Heart right ventricle (tissue), 16 donors: ENCODE data around the gene SLC4A2. TPM values are rescaled to one million over a fixed set of nuclear protein-coding genes. Genes with fewer than 3 reads are reported as not detected.
A peak's percentile ranks its signal among the peaks of the same experiment; 100 is the strongest.

Experiments
- ATAC-seq, 8 donors: fragments of 200-7000 bp; cut with Tn5 transposase; one replicate each; pipeline ENCODE4 v1.9.1; 2020; ENCODE audit warnings: mild to moderate bottlenecking in 8 of 8, moderate library complexity in 8 of 8, moderate number of reproducible peaks in 1 of 8
- DNase-seq, 2 donors: peaks; one replicate each; pipeline ENCODE4 v3.0.0-alpha.2; 2020
- H3K27ac ChIP-seq, 10 donors: fragments of 200-600 bp; sonication (generic) in 2 of 10; one replicate each; pipeline versions ENCODE4 v1.5.0 to v1.8.0; 2020 to 2022; ENCODE audit warnings: mild to moderate bottlenecking in 3 of 10
- H3K27me3 ChIP-seq, 7 donors: fragments of 200-600 bp; one replicate each; pipeline ENCODE4 v1.8.0; 2021 to 2022; ENCODE audit warnings: mild to moderate bottlenecking in 2 of 7
- H3K36me3 ChIP-seq, 9 donors: fragments of 200-600 bp; sonication (generic) in 1 of 9; one replicate each; pipeline versions ENCODE4 v1.5.0 to v1.8.0; 2020 to 2022; ENCODE audit warnings: mild to moderate bottlenecking in 2 of 9
- H3K4me1 ChIP-seq, 9 donors: fragments of 200-600 bp; sonication (generic) in 1 of 9; one replicate each; pipeline versions ENCODE4 v1.5.0 to v1.8.0; 2020 to 2022; ENCODE audit warnings: mild to moderate bottlenecking in 4 of 9
- H3K4me3 ChIP-seq, 10 donors: fragments of 200-600 bp; sonication (generic) in 2 of 10; one replicate each; pipeline versions ENCODE4 v1.5.0 to v1.8.0; 2020 to 2022; ENCODE audit warnings: mild to moderate bottlenecking in 7 of 10, moderate library complexity in 2 of 10
- H3K9me3 ChIP-seq, 11 donors: fragments of 200-600 bp in 10 of 11; sonication (generic) in 2 of 11; one replicate each; pipeline versions ENCODE4 v1.5.0 to v1.8.0; 2013 to 2022; ENCODE audit warnings: mild to moderate bottlenecking in 2 of 11, control low read depth in 1 of 11, moderate library complexity in 1 of 11
- WGBS, 2 donors: extraction: QIAGEN DNeasy Blood & Tissue Kit; methylation state at CpG; one replicate each; pipeline ENCODE4 v1.1.7; 2013; ENCODE audit warnings: inconsistent platforms in 1 of 2; 5-methylcytosine and 5-hydroxymethylcytosine counted together
- intact Hi-C, 10 donors: fragments of 100-400 bp; cut with DNase I; formaldehyde crosslinking; loops; one replicate each; pipeline versions ENCODE4 v1.11.1 to v1.14.2; 2022
- polyA plus RNA-seq, 2 donors: library from polyadenylated mRNA; stranded (reverse); fragments of 200-250 nt; gene quantifications; one replicate each; pipeline ENCODE4 v1.2.3, GENCODE V29; 2013
- total RNA-seq, 10 donors: library from RNA; stranded (reverse); fragmentation: NEBNext Ultra II Directional in 3 of 10; extraction: Animal tissue kit (Norgen Biotek cat#: 25700) in 3 of 10; gene quantifications; one replicate each; pipeline versions ENCODE4 v1.2.1 to v1.2.4, GENCODE V29; 2021 to 2023
- TF ChIP-seq, protein P1 (sequence below), 9 donors: fragments of 200-600 bp; sonication (generic) in 2 of 9; IDR thresholded peaks; one replicate each; pipeline versions ENCODE4 v1.5.0 to v1.8.0; 2021 to 2022; ENCODE audit warnings: antibody characterized with exemption in 9 of 9, mild to moderate bottlenecking in 5 of 9, moderate library complexity in 1 of 9
- donor health status: Arrhythmogenic right ventricular cardiomyopathy.
- donor health status: ischemic (EF 13 %, LVEDD 7.1; RV severe dilation, severe dysfunction).
- donor health status: healthy with polysubstance abuse.
- donor health status: DM: no; HTN: yes; CAD: no.
- donor health status: DM: no; HTN: no; CAD: no.
- donor health status: ischemic (EF 25% LVEDD 6.9; RV normal size, moderate dysfunction).
- donor health status: ischemic (EF 25% LVEDD 5.7; RV mildly dilated, moderate dysfunction).
- donor health status: healthy.
- donor health status: DM: yes; HTN: yes; CAD: no.
- donor health status: Ischemic cardiomyopathy.
- donor health status: ischemic (EF 35%, LVEDD 5.7; RV mildly dilated, moderate dysfunction).
- donor health status: nonischemic (EF 11% LVEDD 7.7; RV severe dilation, severe dysfunction).
- donor health status: DM: yes; HTN: yes; CAD: no.
- donor health status: PGD.
- donor health status: ischemic (EF 29% LVEDD 5.4; RV normal size, mild dysfunction).
- donor health status: nonischemic (EF 23%, LVEDD 6.1; RV moderate dilation, normal function).

SLC4A2 gene
- total and polyA plus RNA-seq, 12 donors, result 36.0 to 109 (median 54.6) TPM

GRCh38 chr7:151032936-151033863, 26.2 kb upstream of the SLC4A2 start:
- Histone ChIP-seq H3K4me3 (no peak overlapping the region), H3K27me3 (no peaks in the 10 kb centered on the region), H3K36me3 (peaks cover 0 to 62% (median 12%) of the 10 kb centered on the region in 9 donors), H3K27ac (no peak overlapping the region), H3K4me1 (peaks cover 0 to 28% (median 16%) of the 10 kb centered on the region in 9 donors), H3K9me3 (no peaks in the 10 kb centered on the region)
- WGBS, 2 donors, result 89 to 92% methylated on average over 17 of the region's 17 CpGs
- ATAC-seq (no peak), DNase-seq (no peak)
- intact Hi-C loops, result loop anchor here in 3 of 10 donors (5.0 to 10.0 kb wide), 2 partner anchors 72 to 79 kb away; no protein-coding TSS in a partner anchor
- TF ChIP-seq, protein P1, sequence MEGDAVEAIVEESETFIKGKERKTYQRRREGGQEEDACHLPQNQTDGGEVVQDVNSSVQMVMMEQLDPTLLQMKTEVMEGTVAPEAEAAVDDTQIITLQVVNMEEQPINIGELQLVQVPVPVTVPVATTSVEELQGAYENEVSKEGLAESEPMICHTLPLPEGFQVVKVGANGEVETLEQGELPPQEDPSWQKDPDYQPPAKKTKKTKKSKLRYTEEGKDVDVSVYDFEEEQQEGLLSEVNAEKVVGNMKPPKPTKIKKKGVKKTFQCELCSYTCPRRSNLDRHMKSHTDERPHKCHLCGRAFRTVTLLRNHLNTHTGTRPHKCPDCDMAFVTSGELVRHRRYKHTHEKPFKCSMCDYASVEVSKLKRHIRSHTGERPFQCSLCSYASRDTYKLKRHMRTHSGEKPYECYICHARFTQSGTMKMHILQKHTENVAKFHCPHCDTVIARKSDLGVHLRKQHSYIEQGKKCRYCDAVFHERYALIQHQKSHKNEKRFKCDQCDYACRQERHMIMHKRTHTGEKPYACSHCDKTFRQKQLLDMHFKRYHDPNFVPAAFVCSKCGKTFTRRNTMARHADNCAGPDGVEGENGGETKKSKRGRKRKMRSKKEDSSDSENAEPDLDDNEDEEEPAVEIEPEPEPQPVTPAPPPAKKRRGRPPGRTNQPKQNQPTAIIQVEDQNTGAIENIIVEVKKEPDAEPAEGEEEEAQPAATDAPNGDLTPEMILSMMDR (IDR thresholded peaks at IDR 0.05), result no peak

GRCh38 chr7:151033864-151034249, 25.5 kb upstream of the SLC4A2 start:
- Histone ChIP-seq H3K36me3 (peaks cover 0 to 62% (median 12%) of the 10 kb centered on the region in 9 donors), H3K4me3 (no peak overlapping the region), H3K27me3 (no peaks in the 10 kb centered on the region), H3K4me1 (peaks cover 5 to 32% (median 19%) of the 10 kb centered on the region in 9 donors), H3K27ac (no peak overlapping the region), H3K9me3 (no peaks in the 10 kb centered on the region)
- DNase-seq (no peak), ATAC-seq (no peak)
- intact Hi-C loops, result loop anchor here in 3 of 10 donors (5.0 to 10.0 kb wide), 2 partner anchors 71 to 78 kb away; no protein-coding TSS in a partner anchor
- WGBS, 2 donors, result 83 to 98% methylated on average over 5 of the region's 5 CpGs
- TF ChIP-seq, protein P1 (IDR thresholded peaks at IDR 0.05), result no peak

- Histone ChIP-seq H3K4me3 (no peak overlapping the region), H3K27ac (peak overlapping the region in 7 of 10 donors; percentile 3 to 67 (median 37)), H3K36me3 (peaks cover 0 to 62% (median 12%) of the 10 kb centered on the region in 9 donors), H3K27me3 (no peaks in the 10 kb centered on the region), H3K9me3 (no peaks in the 10 kb centered on the region), H3K4me1 (peaks cover 10 to 32% (median 19%) of the 10 kb centered on the region in 9 donors)
- TF ChIP-seq, protein P1 (IDR thresholded peaks at IDR 0.05), result no peak
- DNase-seq, result no peak
- ATAC-seq, result no peak
- WGBS, 2 donors, result 90 to 96% methylated on average over 21 of the region's 21 CpGs
- intact Hi-C loops, result loop anchor here in 3 of 10 donors (5.0 to 10.0 kb wide), 2 partner anchors 70 to 78 kb away; no protein-coding TSS in a partner anchor
These were observed 24.9 kb upstream of the SLC4A2 start for GRCh38 chr7:151034312-151035025.
